Measurements from ENCODE around the gene AKAP1. TPM values are rescaled to one million over a fixed set of nuclear protein-coding genes. Genes with fewer than 3 reads are reported as not detected.

Gene AKAP1
- total and polyA plus RNA-seq, 7 donors = 42.3 to 231 (median 95.5) TPM

- no peak overlapping the region for H3K27ac ChIP-seq
- intact Hi-C loops (cut with DNase I) = no loop called here
- no peak for TF ChIP-seq CTCF (IDR thresholded peaks at IDR 0.05)
- ATAC-seq = no peak
- DNase-seq = peak; percentile 23 to 51
- no peaks in the 10 kb centered on the region for H3K36me3 ChIP-seq (ENCODE audit: insufficient read depth in 1 of 2, low read depth in 1 of 2)
- H3K4me3 ChIP-seq = peak overlapping the region; percentile 62
- peaks cover 0 to 10% (median 0%) of the 10 kb centered on the region in 3 donors for H3K27me3 ChIP-seq (ENCODE audit: insufficient read depth in 3 of 3, low read length in 2 of 3)
- peaks cover 5% of the 10 kb centered on the region for H3K4me1 ChIP-seq
- WGBS, 3 donors = 85 to 91% (median 86%) methylated on average over 18 of the region's 18 CpGs
- H3K9me3 ChIP-seq = no peaks in the 10 kb centered on the region
These were observed 38.3 kb upstream of the AKAP1 start for GRCh38 chr17:57046749-57047148.

- Histone ChIP-seq H3K4me3 (no peak overlapping the region), H3K27me3 (ENCODE audit: insufficient read depth in 3 of 3, low read length in 2 of 3) (peaks cover 0 to 10% (median 0%) of the 10 kb centered on the region in 3 donors), H3K27ac (no peak overlapping the region), H3K9me3 (no peaks in the 10 kb centered on the region), H3K36me3 (ENCODE audit: insufficient read depth in 1 of 2, low read depth in 1 of 2) (no peaks in the 10 kb centered on the region), H3K4me1 (peaks cover 15% of the 10 kb centered on the region)
- intact Hi-C loops (cut with DNase I) = no loop called here
- DNase-seq = no peak
- WGBS, 3 donors = 92 to 97% (median 96%) methylated on average over 2 of the region's 2 CpGs
- no peak for TF ChIP-seq CTCF (IDR thresholded peaks at IDR 0.05)
- ATAC-seq = no peak
These were observed 37.0 kb upstream of the AKAP1 start for GRCh38 chr17:57048096-57048495.

- 53 to 67% (median 55%) methylated on average over 5 of the region's 5 CpGs for WGBS, 3 donors
- no peak for ATAC-seq
- intact Hi-C loops (cut with DNase I) = loop anchor here in 1 of 2 donors (5.0 kb wide), 1 partner anchor 43 kb away; no protein-coding TSS in a partner anchor
These were observed 34.7 kb upstream of the AKAP1 start for GRCh38 chr17:57050306-57050705.

GRCh38 chr17:57051886-57052361 is 33.1 kb upstream of the AKAP1 start:
- intact Hi-C loops (cut with DNase I) = loop anchor here in 1 of 2 donors (5.0 kb wide), 1 partner anchor 45 kb away; no protein-coding TSS in a partner anchor
- H3K4me1 ChIP-seq = peaks cover 29% of the 10 kb centered on the region
- H3K36me3 ChIP-seq (ENCODE audit: insufficient read depth in 1 of 2, low read depth in 1 of 2) = no peaks in the 10 kb centered on the region
- H3K9me3 ChIP-seq = no peaks in the 10 kb centered on the region
- TF ChIP-seq CTCF (IDR thresholded peaks at IDR 0.05) = no peak
- WGBS, 3 donors = 14 to 22% (median 15%) methylated on average over 5 of the region's 5 CpGs
- no peak overlapping the region for H3K4me3 ChIP-seq
- H3K27ac ChIP-seq = peak overlapping the region; percentile 82
- ATAC-seq (peak; percentile 90 to 92 (median 92)), DNase-seq (peak in 1 of 2 donors; percentile 72)
- no peaks in the 10 kb centered on the region for H3K27me3 ChIP-seq (ENCODE audit: insufficient read depth in 3 of 3, low read length in 2 of 3)

More at GRCh38 chr17:57050306-57050705, 34.7 kb upstream of the AKAP1 start:
- no peaks in the 10 kb centered on the region for H3K36me3 ChIP-seq (ENCODE audit: insufficient read depth in 1 of 2, low read depth in 1 of 2)
- DNase-seq = no peak
- peaks cover 29% of the 10 kb centered on the region for H3K4me1 ChIP-seq
- H3K4me3 ChIP-seq = no peak overlapping the region
- H3K27me3 ChIP-seq (ENCODE audit: insufficient read depth in 3 of 3, low read length in 2 of 3) = no peaks in the 10 kb centered on the region
- peak overlapping the region; percentile 82 for H3K27ac ChIP-seq
- TF ChIP-seq CTCF (IDR thresholded peaks at IDR 0.05) = no peak
- no peaks in the 10 kb centered on the region for H3K9me3 ChIP-seq

- DNase-seq = no peak
- no peak for TF ChIP-seq CTCF (IDR thresholded peaks at IDR 0.05)
- intact Hi-C loops (cut with DNase I) = no loop called here
- WGBS, 3 donors = 61 to 63% (median 62%) methylated on average over 2 of the region's 2 CpGs
- ATAC-seq = no peak
- Histone ChIP-seq H3K27ac (no peak overlapping the region), H3K4me1 (no peaks in the 10 kb centered on the region), H3K36me3 (ENCODE audit: insufficient read depth in 1 of 2, low read depth in 1 of 2) (no peaks in the 10 kb centered on the region), H3K9me3 (no peaks in the 10 kb centered on the region), H3K27me3 (ENCODE audit: insufficient read depth in 3 of 3, low read length in 2 of 3) (no peaks in the 10 kb centered on the region), H3K4me3 (no peak overlapping the region)
These were observed 22.2 kb upstream of the AKAP1 start for GRCh38 chr17:57062865-57063264.

All from psoas muscle (tissue), 8 donors.